ENCODE results near the gene ATP4A. TPM values are rescaled to one million over a fixed set of nuclear protein-coding genes. Genes with fewer than 3 reads are reported as not detected.

Gene ATP4A
- total RNA-seq, 1 donor from 2014 or later: not detected

DNA sequence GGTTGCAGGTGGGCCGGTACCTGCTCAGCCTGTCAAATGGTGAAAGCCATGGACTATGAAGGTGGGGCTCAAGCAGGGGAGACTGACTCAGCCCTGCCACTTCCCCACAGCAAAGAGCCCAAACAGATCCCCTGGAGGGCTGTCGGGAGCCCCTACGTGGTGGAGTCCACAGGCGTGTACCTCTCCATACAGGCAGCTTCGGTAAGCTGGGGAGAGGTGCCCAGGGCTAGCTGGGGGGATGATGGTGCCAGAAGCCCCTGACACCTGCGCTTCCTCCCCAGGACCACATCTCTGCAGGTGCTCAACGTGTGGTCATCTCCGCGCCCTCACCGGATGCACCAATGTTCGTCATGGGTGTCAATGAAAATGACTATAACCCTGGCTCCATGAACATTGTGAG lies 21.2 kb downstream of the ATP4A start:
- no peaks in the 10 kb centered on the region for H3K9me3 Mint-ChIP-seq (ENCODE audit: unreplicated experiment)
- no peak for FAIRE-seq
- H3K4me2 ChIP-seq (ENCODE audit: low read length): no peak overlapping the region
- H3K4me1 ChIP-seq (ENCODE audit: insufficient read depth, low read length): peaks cover 15% of the 10 kb centered on the region
- H3K27me3 Mint-ChIP-seq (ENCODE audit: low read depth, unreplicated experiment): no peaks in the 10 kb centered on the region
- no peak overlapping the region for H3K9ac ChIP-seq (ENCODE audit: low read length)
- H2AFZ ChIP-seq (ENCODE audit: low read depth, low read length): no peak overlapping the region
- no peak for DNase-seq (ENCODE audit: low read depth)
- H3K4me3 Mint-ChIP-seq (ENCODE audit: unreplicated experiment): no peak overlapping the region
- H4K20me1 ChIP-seq (ENCODE audit: insufficient read depth, low read length): peaks cover 4% of the 10 kb centered on the region
- H3K79me2 ChIP-seq (ENCODE audit: insufficient read depth, low read length): peaks cover 36% of the 10 kb centered on the region
- H3K36me3 Mint-ChIP-seq (ENCODE audit: low read depth, unreplicated experiment): peaks cover 22% of the 10 kb centered on the region
- H3K9me3 ChIP-seq (ENCODE audit: insufficient read depth, low read depth, low read length): no peaks in the 10 kb centered on the region
- H3K27me3 ChIP-seq (ENCODE audit: insufficient read depth, low read length): no peaks in the 10 kb centered on the region
- peaks cover 8% of the 10 kb centered on the region for H3K4me1 Mint-ChIP-seq (ENCODE audit: low read depth, unreplicated experiment)
- H3K27ac ChIP-seq (ENCODE audit: low read depth, low read length): no peak overlapping the region
- no peak for TF ChIP-seq EZH2 (IDR thresholded peaks at IDR 0.05; ENCODE audit: insufficient read depth, low read length)
- TF ChIP-seq, protein P1, sequence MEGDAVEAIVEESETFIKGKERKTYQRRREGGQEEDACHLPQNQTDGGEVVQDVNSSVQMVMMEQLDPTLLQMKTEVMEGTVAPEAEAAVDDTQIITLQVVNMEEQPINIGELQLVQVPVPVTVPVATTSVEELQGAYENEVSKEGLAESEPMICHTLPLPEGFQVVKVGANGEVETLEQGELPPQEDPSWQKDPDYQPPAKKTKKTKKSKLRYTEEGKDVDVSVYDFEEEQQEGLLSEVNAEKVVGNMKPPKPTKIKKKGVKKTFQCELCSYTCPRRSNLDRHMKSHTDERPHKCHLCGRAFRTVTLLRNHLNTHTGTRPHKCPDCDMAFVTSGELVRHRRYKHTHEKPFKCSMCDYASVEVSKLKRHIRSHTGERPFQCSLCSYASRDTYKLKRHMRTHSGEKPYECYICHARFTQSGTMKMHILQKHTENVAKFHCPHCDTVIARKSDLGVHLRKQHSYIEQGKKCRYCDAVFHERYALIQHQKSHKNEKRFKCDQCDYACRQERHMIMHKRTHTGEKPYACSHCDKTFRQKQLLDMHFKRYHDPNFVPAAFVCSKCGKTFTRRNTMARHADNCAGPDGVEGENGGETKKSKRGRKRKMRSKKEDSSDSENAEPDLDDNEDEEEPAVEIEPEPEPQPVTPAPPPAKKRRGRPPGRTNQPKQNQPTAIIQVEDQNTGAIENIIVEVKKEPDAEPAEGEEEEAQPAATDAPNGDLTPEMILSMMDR (IDR thresholded peaks at IDR 0.05; ENCODE audit: insufficient read depth, low read depth, low read length): no peak
- no peak overlapping the region for H3K27ac Mint-ChIP-seq (ENCODE audit: unreplicated experiment)
- H3K4me3 ChIP-seq (ENCODE audit: insufficient read depth, low read depth, low read length): no peak overlapping the region
- no peaks in the 10 kb centered on the region for H3K36me3 ChIP-seq (ENCODE audit: insufficient read depth, low read length)

DNA sequence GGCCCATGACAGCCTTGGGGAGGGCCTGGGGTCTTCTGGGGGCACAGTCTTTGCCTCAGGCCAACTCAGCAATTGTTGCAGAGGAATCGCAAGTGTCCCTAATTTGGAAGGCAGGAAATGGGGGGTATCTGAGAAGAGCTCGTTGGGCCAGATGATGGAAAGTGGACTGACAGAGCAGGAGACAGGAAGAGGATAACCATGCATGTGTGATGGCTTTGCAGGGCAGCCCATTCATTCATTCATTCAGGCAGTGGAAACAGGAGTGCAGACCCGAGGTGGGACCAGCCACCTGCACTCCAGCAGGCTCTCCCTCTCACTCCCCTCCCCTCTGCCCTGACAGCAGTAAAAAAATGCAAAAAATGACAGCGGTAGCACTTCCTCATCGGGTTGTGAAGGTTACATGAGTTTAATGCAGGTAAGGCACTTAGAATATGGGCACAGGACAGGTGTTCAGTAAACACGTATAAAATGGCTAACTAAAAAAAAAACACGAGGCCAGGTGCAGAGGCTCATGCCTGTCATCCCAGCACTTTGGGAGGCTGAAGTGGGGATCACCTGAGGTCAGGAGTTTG lies 23.0 kb downstream of the ATP4A start:
- no peak overlapping the region for H3K27ac ChIP-seq (ENCODE audit: low read depth, low read length)
- TF ChIP-seq, protein P1 (IDR thresholded peaks at IDR 0.05; ENCODE audit: insufficient read depth, low read depth, low read length): no peak
- TF ChIP-seq EZH2 (IDR thresholded peaks at IDR 0.05; ENCODE audit: insufficient read depth, low read length): no peak
- H3K36me3 ChIP-seq (ENCODE audit: insufficient read depth, low read length): no peaks in the 10 kb centered on the region
- no peak overlapping the region for H3K27ac Mint-ChIP-seq (ENCODE audit: unreplicated experiment)
- no peaks in the 10 kb centered on the region for H3K27me3 Mint-ChIP-seq (ENCODE audit: low read depth, unreplicated experiment)
- FAIRE-seq (no peak), DNase-seq (ENCODE audit: low read depth) (no peak)
- no peaks in the 10 kb centered on the region for H3K9me3 Mint-ChIP-seq (ENCODE audit: unreplicated experiment)
- H3K79me2 ChIP-seq (ENCODE audit: insufficient read depth, low read length): peaks cover 18% of the 10 kb centered on the region
- H4K20me1 ChIP-seq (ENCODE audit: insufficient read depth, low read length): no peaks in the 10 kb centered on the region
- no peak overlapping the region for H3K4me3 ChIP-seq (ENCODE audit: insufficient read depth, low read depth, low read length)
- H3K9ac ChIP-seq (ENCODE audit: low read length): no peak overlapping the region
- no peak overlapping the region for H3K4me2 ChIP-seq (ENCODE audit: low read length)
- H3K9me3 ChIP-seq (ENCODE audit: insufficient read depth, low read depth, low read length): no peaks in the 10 kb centered on the region
- peaks cover 6% of the 10 kb centered on the region for H3K4me1 ChIP-seq (ENCODE audit: insufficient read depth, low read length)
- H3K4me1 Mint-ChIP-seq (ENCODE audit: low read depth, unreplicated experiment): peaks cover 3% of the 10 kb centered on the region
- no peaks in the 10 kb centered on the region for H3K27me3 ChIP-seq (ENCODE audit: insufficient read depth, low read length)
- H3K36me3 Mint-ChIP-seq (ENCODE audit: low read depth, unreplicated experiment): peaks cover 18% of the 10 kb centered on the region
- H3K4me3 Mint-ChIP-seq (ENCODE audit: unreplicated experiment): no peak overlapping the region
- H2AFZ ChIP-seq (ENCODE audit: low read depth, low read length): no peak overlapping the region

DNA sequence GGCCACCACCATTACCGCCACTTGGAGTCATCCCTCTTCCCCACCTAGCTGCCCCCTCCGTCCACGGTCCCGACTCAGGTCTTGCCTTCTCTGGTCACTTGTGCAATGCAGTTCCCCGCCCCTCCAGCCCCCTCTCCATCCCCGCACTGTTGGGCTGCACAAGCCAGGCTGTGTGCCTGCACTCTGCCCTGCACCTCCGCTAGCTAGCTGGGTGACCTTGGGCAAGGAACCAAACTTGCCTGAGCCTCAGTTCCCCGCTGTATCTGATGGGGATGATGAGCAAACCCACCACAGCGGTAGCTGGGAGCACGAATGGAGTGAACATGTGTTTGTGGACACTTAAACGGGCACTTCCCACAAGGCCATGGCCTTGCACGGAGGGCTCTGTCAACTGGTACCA lies 23.6 kb downstream of the ATP4A start:
- H3K4me3 ChIP-seq (ENCODE audit: insufficient read depth, low read depth, low read length): no peak overlapping the region
- H3K27ac ChIP-seq (ENCODE audit: low read depth, low read length): no peak overlapping the region
- H3K9ac ChIP-seq (ENCODE audit: low read length): no peak overlapping the region
- Mint-ChIP-seq H3K4me1 (ENCODE audit: low read depth, unreplicated experiment) (peaks cover 3% of the 10 kb centered on the region), H3K27ac (ENCODE audit: unreplicated experiment) (no peak overlapping the region), H3K27me3 (ENCODE audit: low read depth, unreplicated experiment) (peaks cover 1% of the 10 kb centered on the region), H3K36me3 (ENCODE audit: low read depth, unreplicated experiment) (peaks cover 18% of the 10 kb centered on the region), H3K9me3 (ENCODE audit: unreplicated experiment) (no peaks in the 10 kb centered on the region), H3K4me3 (ENCODE audit: unreplicated experiment) (no peak overlapping the region)
- no peaks in the 10 kb centered on the region for H3K9me3 ChIP-seq (ENCODE audit: insufficient read depth, low read depth, low read length)
- H3K79me2 ChIP-seq (ENCODE audit: insufficient read depth, low read length): peaks cover 13% of the 10 kb centered on the region
- no peaks in the 10 kb centered on the region for H3K36me3 ChIP-seq (ENCODE audit: insufficient read depth, low read length)
- FAIRE-seq (no peak), DNase-seq (ENCODE audit: low read depth) (no peak)
- H2AFZ ChIP-seq (ENCODE audit: low read depth, low read length): no peak overlapping the region
- no peak overlapping the region for H3K4me2 ChIP-seq (ENCODE audit: low read length)
- H3K4me1 ChIP-seq (ENCODE audit: insufficient read depth, low read length): peaks cover 6% of the 10 kb centered on the region
- no peaks in the 10 kb centered on the region for H3K27me3 ChIP-seq (ENCODE audit: insufficient read depth, low read length)
- TF ChIP-seq, protein P1 (IDR thresholded peaks at IDR 0.05; ENCODE audit: insufficient read depth, low read depth, low read length): no peak
- TF ChIP-seq EZH2 (IDR thresholded peaks at IDR 0.05; ENCODE audit: insufficient read depth, low read length): no peak
- H4K20me1 ChIP-seq (ENCODE audit: insufficient read depth, low read length): no peaks in the 10 kb centered on the region
